CD8-positive, alpha-beta memory T cell (primary cell): ENCODE data around the gene VCL. TPM values are rescaled to one million over a fixed set of nuclear protein-coding genes. Genes with fewer than 3 reads are reported as not detected.
"Not testable (repeated sequence)": the region's sequence is repeated elsewhere in the genome, so short reads cannot be mapped to it uniquely, and the experiment has no call there.

ENCODE experiments used
- CTCF ChIA-PET: fragments of 350-600 bp; sonication (Branson Sonifier 250); formaldehyde crosslinking; loops from one replicate; lab custom pipeline; 2021; ENCODE audit warnings: antibody characterized with exemption; lab: Charles Lee
- POLR2A ChIA-PET: fragments of 350-600 bp; sonication (Branson Sonifier 250); formaldehyde crosslinking; loops from one replicate; lab custom pipeline; 2021; ENCODE audit warnings: antibody characterized with exemption; lab: Charles Lee
- DNase-seq, 5 donors: peaks; one replicate each; pipeline versions ENCODE4 v3.0.0 to v3.0.0-alpha.2; 2020 to 2022; ENCODE audit warnings: mixed read lengths in 1 of 5
- H3K27ac ChIP-seq: one replicate; pipeline ENCODE4 v1.7.0; 2013; ENCODE audit warnings: low read depth, mild to moderate bottlenecking, low read length, moderate library complexity
- H3K27me3 ChIP-seq: 2 replicates; pipeline ENCODE4 v1.7.0; 2013; ENCODE audit warnings: low read length, mild to moderate bottlenecking; ENCODE audit not compliant: insufficient read depth, poor library complexity, severe bottlenecking
- H3K36me3 ChIP-seq: 2 replicates; pipeline ENCODE4 v1.7.0; 2013; ENCODE audit warnings: mild to moderate bottlenecking, low read length, moderate library complexity; ENCODE audit not compliant: insufficient read depth
- H3K4me1 ChIP-seq: 2 replicates; pipeline ENCODE4 v1.7.0; 2013; ENCODE audit warnings: mild to moderate bottlenecking, low read length, moderate library complexity; ENCODE audit not compliant: insufficient read depth
- H3K4me3 ChIP-seq: 2 replicates; pipeline ENCODE4 v1.7.0; 2013; ENCODE audit warnings: mild to moderate bottlenecking, low read length
- H3K9me3 ChIP-seq: 2 replicates; pipeline ENCODE4 v1.7.0; 2013; ENCODE audit warnings: mild to moderate bottlenecking, low read length
- H3K27ac Mint-ChIP-seq, 8 donors: one replicate each; pipeline ENCODE4 v1.8.0; 2020 to 2021; ENCODE audit warnings: mixed read lengths in 8 of 8, mild to moderate bottlenecking in 6 of 8, inconsistent platforms in 3 of 8, moderate library complexity in 3 of 8
- H3K27me3 Mint-ChIP-seq, 2 donors: one replicate each; pipeline ENCODE4 v1.8.0; 2020 to 2021; ENCODE audit warnings: mixed read lengths in 2 of 2, mild to moderate bottlenecking in 1 of 2, moderate library complexity in 1 of 2
- H3K36me3 Mint-ChIP-seq, 3 donors: one replicate each; pipeline ENCODE4 v1.8.0; 2020 to 2021; ENCODE audit warnings: mixed read lengths in 3 of 3, inconsistent platforms in 1 of 3, mild to moderate bottlenecking in 1 of 3
- H3K4me1 Mint-ChIP-seq, 3 donors: one replicate each; pipeline ENCODE4 v1.8.0; 2020 to 2021; ENCODE audit warnings: mixed read lengths in 3 of 3, inconsistent platforms in 1 of 3, mild to moderate bottlenecking in 1 of 3
- H3K4me3 Mint-ChIP-seq, 7 donors: one replicate each; pipeline ENCODE4 v1.8.0; 2020 to 2021; ENCODE audit warnings: mixed read lengths in 7 of 7, mild to moderate bottlenecking in 6 of 7, moderate library complexity in 4 of 7, inconsistent platforms in 2 of 7
- H3K9me3 Mint-ChIP-seq, 5 donors: one replicate each; pipeline ENCODE4 v1.8.0; 2020 to 2022; ENCODE audit warnings: mixed read lengths in 5 of 5, mild to moderate bottlenecking in 3 of 5, moderate library complexity in 2 of 5, inconsistent platforms in 1 of 5
- polyA plus RNA-seq: library from polyadenylated mRNA; unstranded; fragments of 300-500 nt; fragmentation: Illumina TruSeq; gene quantifications from one replicate; pipeline ENCODE4 v1.2.3, GENCODE V29; 2021
- total RNA-seq, 2 experiments: library from RNA; stranded (reverse); gene quantifications; one replicate each; pipeline ENCODE4 v1.2.3, GENCODE V29; 2021

Gene VCL
- total and polyA plus RNA-seq, 3 experiments from 2014 or later = 30.6 to 43.7 (median 31.2) TPM

GRCh38 chr10:74133923-74134820 lies 136.3 kb downstream of the VCL start:
- DNase-seq = no peak
- Mint-ChIP-seq H3K27ac (peak overlapping the region in 4 of 8 donors; percentile 10 to 89 (median 55)), H3K27me3 (no peaks in the 10 kb centered on the region), H3K9me3 (no peaks in the 10 kb centered on the region), H3K36me3 (peaks cover 8 to 83% (median 22%) of the 10 kb centered on the region in 3 donors), H3K4me1 (peaks cover 4 to 6% (median 5%) of the 10 kb centered on the region in 3 donors), H3K4me3 (no peak overlapping the region)
- Histone ChIP-seq H3K4me3 (no peak overlapping the region), H3K9me3 (no peaks in the 10 kb centered on the region), H3K36me3 (peaks cover 49% of the 10 kb centered on the region), H3K27ac (no peak overlapping the region), H3K27me3 (no peaks in the 10 kb centered on the region), H3K4me1 (no peaks in the 10 kb centered on the region)
- ChIA-PET CTCF (interaction anchor here (1.2 kb wide), 1 partner anchor 79 kb away, joined by 4 read pairs; no protein-coding TSS in a partner anchor), POLR2A (interaction anchor here (0.5 kb wide), 1 partner anchor 568 kb away, joined by 3 read pairs; no protein-coding TSS in a partner anchor)

GRCh38 chr10:74135452-74135851 lies 137.5 kb downstream of the VCL start:
- H3K4me1 ChIP-seq = no peaks in the 10 kb centered on the region
- H3K9me3 ChIP-seq = no peaks in the 10 kb centered on the region
- no peak for DNase-seq
- no peaks in the 10 kb centered on the region for H3K27me3 Mint-ChIP-seq
- no peak overlapping the region for H3K27ac Mint-ChIP-seq
- H3K9me3 Mint-ChIP-seq = no peaks in the 10 kb centered on the region
- no peak overlapping the region for H3K27ac ChIP-seq
- POLR2A ChIA-PET = no interaction called here
- no peak overlapping the region for H3K4me3 Mint-ChIP-seq
- peaks cover 4 to 6% (median 5%) of the 10 kb centered on the region in 3 donors for H3K4me1 Mint-ChIP-seq
- H3K4me3 ChIP-seq = no peak overlapping the region
- H3K27me3 ChIP-seq = no peaks in the 10 kb centered on the region
- H3K36me3 ChIP-seq = peaks cover 44% of the 10 kb centered on the region
- CTCF ChIA-PET = interaction anchor here (1.0 kb wide), 1 partner anchor 13 kb away, joined by 3 read pairs; no protein-coding TSS in a partner anchor
- H3K36me3 Mint-ChIP-seq = peaks cover 8 to 79% (median 18%) of the 10 kb centered on the region in 3 donors

DNA sequence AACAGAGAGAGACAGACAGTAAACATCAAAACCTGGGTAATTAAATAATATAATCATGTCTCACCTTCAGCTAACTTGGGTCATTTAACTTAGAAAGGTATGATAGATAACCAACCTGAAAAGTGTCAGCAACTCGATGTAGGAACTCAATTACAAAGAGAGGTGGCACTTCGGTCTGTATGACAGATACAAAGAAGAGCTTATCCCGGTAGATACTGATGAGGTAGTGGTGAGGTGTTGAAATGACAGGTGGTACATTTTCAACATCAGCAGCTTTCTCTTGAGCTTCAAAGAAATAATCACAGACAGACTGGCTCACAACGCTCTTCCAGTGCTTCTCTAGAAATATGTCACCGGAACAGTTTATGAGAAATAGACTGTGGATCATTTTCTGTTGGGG lies 140.1 kb downstream of the VCL start:
- Histone ChIP-seq H3K4me1 (no peaks in the 10 kb centered on the region), H3K27ac (no peak overlapping the region), H3K4me3 (no peak overlapping the region), H3K27me3 (no peaks in the 10 kb centered on the region), H3K9me3 (no peaks in the 10 kb centered on the region), H3K36me3 (peaks cover 32% of the 10 kb centered on the region)
- DNase-seq = no peak
- no peaks in the 10 kb centered on the region for H3K27me3 Mint-ChIP-seq
- H3K4me1 Mint-ChIP-seq = peaks cover 12 to 22% (median 21%) of the 10 kb centered on the region in 3 donors
- ChIA-PET CTCF (no interaction called here), POLR2A (no interaction called here)
- no peaks in the 10 kb centered on the region for H3K9me3 Mint-ChIP-seq
- H3K27ac Mint-ChIP-seq = peak overlapping the region in 1 of 8 donors; percentile 33
- peaks cover 8 to 66% (median 17%) of the 10 kb centered on the region in 3 donors for H3K36me3 Mint-ChIP-seq
- no peak overlapping the region for H3K4me3 Mint-ChIP-seq

DNA sequence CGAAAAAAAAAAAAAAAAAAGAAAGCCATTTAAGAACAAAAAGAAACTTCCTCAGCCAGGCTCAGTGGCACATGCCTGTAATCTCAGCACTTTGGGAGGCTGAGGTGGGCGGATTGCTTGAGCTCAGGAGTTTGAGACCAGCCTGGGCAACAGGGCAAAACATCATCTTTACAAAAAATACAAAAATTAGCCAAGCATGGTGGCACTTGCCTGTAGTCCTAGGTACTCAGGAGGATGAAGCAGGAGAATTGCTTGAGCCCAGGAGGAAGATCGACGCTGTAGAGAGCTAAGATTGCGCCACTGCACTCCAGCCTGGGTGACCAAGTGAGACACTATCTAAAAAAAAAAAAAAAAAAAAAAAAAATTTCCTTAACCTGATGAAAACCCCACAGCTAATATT lies 140.7 kb downstream of the VCL start:
- H3K36me3 ChIP-seq = peaks cover 26% of the 10 kb centered on the region
- DNase-seq, H3K27me3 Mint-ChIP-seq, H3K27me3 ChIP-seq, H3K9me3 Mint-ChIP-seq, H3K4me3 Mint-ChIP-seq, H3K27ac ChIP-seq, H3K9me3 ChIP-seq, H3K4me3 ChIP-seq, H3K4me1 ChIP-seq, POLR2A ChIA-PET: not testable (repeated sequence)
- H3K36me3 Mint-ChIP-seq = peaks cover 8 to 61% (median 17%) of the 10 kb centered on the region in 3 donors
- peak overlapping the region in 1 of 8 donors; percentile 27 for H3K27ac Mint-ChIP-seq
- peaks cover 12 to 22% (median 21%) of the 10 kb centered on the region in 3 donors for H3K4me1 Mint-ChIP-seq
- CTCF ChIA-PET = interaction anchor here (0.9 kb wide), 1 partner anchor 16 kb away, joined by 3 read pairs; no protein-coding TSS in a partner anchor

- Histone ChIP-seq H3K4me1 (no peaks in the 10 kb centered on the region), H3K9me3 (no peaks in the 10 kb centered on the region), H3K27me3 (no peaks in the 10 kb centered on the region), H3K27ac (no peak overlapping the region), H3K36me3 (peaks cover 26% of the 10 kb centered on the region), H3K4me3 (no peak overlapping the region)
- no peak overlapping the region for H3K4me3 Mint-ChIP-seq
- no peak overlapping the region for H3K27ac Mint-ChIP-seq
- H3K36me3 Mint-ChIP-seq = peaks cover 8 to 52% (median 14%) of the 10 kb centered on the region in 3 donors
- ChIA-PET POLR2A (no interaction called here), CTCF (interaction anchor here (0.6 kb wide), 1 partner anchor 64 kb away, joined by 3 read pairs; no protein-coding TSS in a partner anchor)
- no peaks in the 10 kb centered on the region for H3K27me3 Mint-ChIP-seq
- no peak for DNase-seq
- peaks cover 14 to 24% (median 24%) of the 10 kb centered on the region in 3 donors for H3K4me1 Mint-ChIP-seq
- H3K9me3 Mint-ChIP-seq = no peaks in the 10 kb centered on the region
Measured at GRCh38 chr10:74139981-74140380, 142.1 kb downstream of the VCL start.

DNA sequence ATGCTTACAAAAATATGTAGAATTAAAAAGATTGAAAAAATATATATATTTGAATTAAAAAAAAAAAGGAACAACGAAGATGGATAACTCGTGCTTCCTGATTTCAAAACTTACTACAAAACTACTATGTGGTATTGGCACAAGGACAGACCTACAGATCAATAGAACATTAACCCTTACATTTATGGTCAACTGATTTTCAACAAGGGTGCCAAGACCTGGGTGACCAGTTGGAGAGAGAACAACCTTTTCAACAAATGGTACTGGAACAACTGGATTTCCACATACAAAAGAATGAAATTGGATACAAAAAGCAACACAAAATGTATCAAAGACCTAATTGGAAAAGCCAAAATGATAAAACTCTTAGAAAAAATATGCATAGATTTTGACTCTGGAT lies 142.6 kb downstream of the VCL start:
- Histone ChIP-seq H3K9me3 (no peaks in the 10 kb centered on the region), H3K4me3 (no peak overlapping the region), H3K36me3 (peaks cover 25% of the 10 kb centered on the region), H3K4me1 (no peaks in the 10 kb centered on the region), H3K27ac (no peak overlapping the region), H3K27me3 (no peaks in the 10 kb centered on the region)
- H3K36me3 Mint-ChIP-seq = peaks cover 8 to 51% (median 11%) of the 10 kb centered on the region in 3 donors
- H3K27me3 Mint-ChIP-seq = no peaks in the 10 kb centered on the region
- POLR2A ChIA-PET = no interaction called here
- H3K27ac Mint-ChIP-seq = peak overlapping the region in 1 of 8 donors; percentile 60
- no peak for DNase-seq
- no peak overlapping the region for H3K4me3 Mint-ChIP-seq
- peaks cover 18 to 29% (median 28%) of the 10 kb centered on the region in 3 donors for H3K4me1 Mint-ChIP-seq
- CTCF ChIA-PET = no interaction called here
- H3K9me3 Mint-ChIP-seq = no peaks in the 10 kb centered on the region

GRCh38 chr10:74145133-74145532 lies 147.2 kb downstream of the VCL start:
- Histone ChIP-seq H3K4me3 (no peak overlapping the region), H3K9me3 (no peaks in the 10 kb centered on the region), H3K36me3 (no peaks in the 10 kb centered on the region), H3K27me3 (no peaks in the 10 kb centered on the region), H3K27ac (no peak overlapping the region), H3K4me1 (peaks cover 25% of the 10 kb centered on the region)
- H3K27ac Mint-ChIP-seq = peak overlapping the region in 2 of 8 donors; percentile 2 to 5
- no peaks in the 10 kb centered on the region for H3K27me3 Mint-ChIP-seq
- peaks cover 37 to 55% (median 50%) of the 10 kb centered on the region in 3 donors for H3K4me1 Mint-ChIP-seq
- DNase-seq = no peak
- H3K9me3 Mint-ChIP-seq = no peaks in the 10 kb centered on the region
- H3K36me3 Mint-ChIP-seq = peaks cover 0 to 31% (median 4%) of the 10 kb centered on the region in 3 donors
- POLR2A ChIA-PET = no interaction called here
- CTCF ChIA-PET = interaction anchor here (1.0 kb wide), 1 partner anchor 46 kb away, joined by 3 read pairs; no protein-coding TSS in a partner anchor
- no peak overlapping the region for H3K4me3 Mint-ChIP-seq

DNA sequence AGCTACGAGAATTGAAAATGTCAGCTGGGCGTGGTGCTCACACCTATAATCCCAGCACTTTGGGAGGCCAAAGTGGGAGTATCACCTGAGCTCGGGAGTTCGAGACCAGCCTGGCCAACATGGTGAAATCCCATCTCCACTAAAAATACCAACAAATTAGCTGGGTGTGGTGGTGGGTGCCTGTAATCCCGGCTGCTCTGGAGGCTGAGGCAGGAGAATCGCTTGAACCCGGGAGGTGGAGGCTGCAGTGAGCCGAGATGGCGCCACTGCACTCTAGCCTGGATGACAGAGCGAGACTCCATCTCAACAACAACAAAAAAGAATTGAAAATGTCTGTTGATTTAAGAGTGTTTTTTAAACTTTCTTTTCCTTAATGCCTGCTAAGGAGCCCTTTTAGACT lies 149.1 kb downstream of the VCL start:
- DNase-seq, H3K27ac Mint-ChIP-seq, H3K9me3 ChIP-seq, H3K36me3 ChIP-seq, H3K27me3 ChIP-seq, H3K4me3 ChIP-seq, POLR2A ChIA-PET, H3K27me3 Mint-ChIP-seq, H3K27ac ChIP-seq, H3K9me3 Mint-ChIP-seq: not testable (repeated sequence)
- H3K4me3 Mint-ChIP-seq = peak overlapping the region in 2 of 7 donors; percentile 37 to 61
- H3K4me1 ChIP-seq = peaks cover 29% of the 10 kb centered on the region
- CTCF ChIA-PET = interaction anchor here (1.1 kb wide), 1 partner anchor 67 kb away, joined by 3 read pairs; no protein-coding TSS in a partner anchor
- H3K36me3 Mint-ChIP-seq = peaks cover 0 to 28% (median 4%) of the 10 kb centered on the region in 3 donors
- peaks cover 37 to 50% (median 46%) of the 10 kb centered on the region in 3 donors for H3K4me1 Mint-ChIP-seq
